Measurements from ENCODE around the gene GJD3.

Gene GJD3

GRCh38 chr17:40343219-40344119 is 21.1 kb downstream of the GJD3 start:
- Histone ChIP-seq H3K9me3 (ENCODE audit: control insufficient read depth, low read length) (no peaks in the 10 kb centered on the region), H3K9ac (ENCODE audit: low read length) (peak overlapping the region; percentile 94), H3K27me3 (replicated peaks; ENCODE audit: control insufficient read depth, insufficient read depth, low read length) (no peaks in the 10 kb centered on the region), H3K4me1 (ENCODE audit: control insufficient read depth, insufficient read depth, low read length) (peaks cover 71% of the 10 kb centered on the region), H3K4me3 (ENCODE audit: low read length) (peak overlapping the region; percentile 92), H3K36me3 (ENCODE audit: control insufficient read depth, insufficient read depth, low read length, severe bottlenecking) (peaks cover 16% of the 10 kb centered on the region)
- DNase-seq (ENCODE audit: low read depth): peak; percentile 48

- no peak for DNase-seq (ENCODE audit: low read depth)
- Histone ChIP-seq H3K4me1 (ENCODE audit: control insufficient read depth, insufficient read depth, low read length) (peaks cover 63% of the 10 kb centered on the region), H3K4me3 (ENCODE audit: low read length) (peak overlapping the region; percentile 92), H3K36me3 (ENCODE audit: control insufficient read depth, insufficient read depth, low read length, severe bottlenecking) (peaks cover 13% of the 10 kb centered on the region), H3K27me3 (replicated peaks; ENCODE audit: control insufficient read depth, insufficient read depth, low read length) (no peaks in the 10 kb centered on the region), H3K9ac (ENCODE audit: low read length) (peak overlapping the region; percentile 94), H3K9me3 (ENCODE audit: control insufficient read depth, low read length) (no peaks in the 10 kb centered on the region)
Measured at GRCh38 chr17:40342504-40343218, 21.9 kb downstream of the GJD3 start.

GRCh38 chr17:40341808-40342503 is 22.6 kb downstream of the GJD3 start:
- H3K9me3 ChIP-seq (ENCODE audit: control insufficient read depth, low read length): no peaks in the 10 kb centered on the region
- peak overlapping the region; percentile 94 for H3K9ac ChIP-seq (ENCODE audit: low read length)
- DNase-seq (ENCODE audit: low read depth): peak; percentile 84
- H3K27me3 ChIP-seq (replicated peaks; ENCODE audit: control insufficient read depth, insufficient read depth, low read length): no peaks in the 10 kb centered on the region
- peaks cover 13% of the 10 kb centered on the region for H3K36me3 ChIP-seq (ENCODE audit: control insufficient read depth, insufficient read depth, low read length, severe bottlenecking)
- peaks cover 56% of the 10 kb centered on the region for H3K4me1 ChIP-seq (ENCODE audit: control insufficient read depth, insufficient read depth, low read length)
- H3K4me3 ChIP-seq (ENCODE audit: low read length): peak overlapping the region; percentile 92

- DNase-seq (ENCODE audit: low read depth): peak; percentile 88
- peaks cover 13% of the 10 kb centered on the region for H3K36me3 ChIP-seq (ENCODE audit: control insufficient read depth, insufficient read depth, low read length, severe bottlenecking)
- peaks cover 53% of the 10 kb centered on the region for H3K4me1 ChIP-seq (ENCODE audit: control insufficient read depth, insufficient read depth, low read length)
- no peaks in the 10 kb centered on the region for H3K27me3 ChIP-seq (replicated peaks; ENCODE audit: control insufficient read depth, insufficient read depth, low read length)
- peak overlapping the region; percentile 92 for H3K4me3 ChIP-seq (ENCODE audit: low read length)
- H3K9me3 ChIP-seq (ENCODE audit: control insufficient read depth, low read length): no peaks in the 10 kb centered on the region
- peak overlapping the region; percentile 82 for H3K9ac ChIP-seq (ENCODE audit: low read length)
Measured at GRCh38 chr17:40340880-40341807, 23.4 kb downstream of the GJD3 start.

GRCh38 chr17:40340327-40340726 is 24.2 kb downstream of the GJD3 start:
- H3K27me3 ChIP-seq (replicated peaks; ENCODE audit: control insufficient read depth, insufficient read depth, low read length): no peaks in the 10 kb centered on the region
- no peak overlapping the region for H3K9ac ChIP-seq (ENCODE audit: low read length)
- DNase-seq (ENCODE audit: low read depth): no peak
- H3K36me3 ChIP-seq (ENCODE audit: control insufficient read depth, insufficient read depth, low read length, severe bottlenecking): peaks cover 13% of the 10 kb centered on the region
- no peaks in the 10 kb centered on the region for H3K9me3 ChIP-seq (ENCODE audit: control insufficient read depth, low read length)
- peaks cover 53% of the 10 kb centered on the region for H3K4me1 ChIP-seq (ENCODE audit: control insufficient read depth, insufficient read depth, low read length)
- H3K4me3 ChIP-seq (ENCODE audit: low read length): no peak overlapping the region

- no peak for DNase-seq (ENCODE audit: low read depth)
- Histone ChIP-seq H3K4me3 (ENCODE audit: low read length) (no peak overlapping the region), H3K27me3 (replicated peaks; ENCODE audit: control insufficient read depth, insufficient read depth, low read length) (no peaks in the 10 kb centered on the region), H3K9ac (ENCODE audit: low read length) (no peak overlapping the region), H3K4me1 (ENCODE audit: control insufficient read depth, insufficient read depth, low read length) (peaks cover 56% of the 10 kb centered on the region), H3K9me3 (ENCODE audit: control insufficient read depth, low read length) (no peaks in the 10 kb centered on the region), H3K36me3 (ENCODE audit: control insufficient read depth, insufficient read depth, low read length, severe bottlenecking) (peaks cover 13% of the 10 kb centered on the region)
Measured at GRCh38 chr17:40338941-40339649, 25.4 kb downstream of the GJD3 start.

GRCh38 chr17:40338058-40338457 is 26.5 kb downstream of the GJD3 start:
- Histone ChIP-seq H3K4me3 (ENCODE audit: low read length) (no peak overlapping the region), H3K4me1 (ENCODE audit: control insufficient read depth, insufficient read depth, low read length) (peaks cover 56% of the 10 kb centered on the region), H3K27me3 (replicated peaks; ENCODE audit: control insufficient read depth, insufficient read depth, low read length) (no peaks in the 10 kb centered on the region), H3K9me3 (ENCODE audit: control insufficient read depth, low read length) (no peaks in the 10 kb centered on the region), H3K9ac (ENCODE audit: low read length) (no peak overlapping the region), H3K36me3 (ENCODE audit: control insufficient read depth, insufficient read depth, low read length, severe bottlenecking) (peaks cover 13% of the 10 kb centered on the region)
- no peak for DNase-seq (ENCODE audit: low read depth)

- Histone ChIP-seq H3K9me3 (ENCODE audit: control insufficient read depth, low read length) (no peaks in the 10 kb centered on the region), H3K36me3 (ENCODE audit: control insufficient read depth, insufficient read depth, low read length, severe bottlenecking) (peaks cover 13% of the 10 kb centered on the region), H3K4me3 (ENCODE audit: low read length) (no peak overlapping the region), H3K27me3 (replicated peaks; ENCODE audit: control insufficient read depth, insufficient read depth, low read length) (no peaks in the 10 kb centered on the region), H3K9ac (ENCODE audit: low read length) (no peak overlapping the region), H3K4me1 (ENCODE audit: control insufficient read depth, insufficient read depth, low read length) (peaks cover 58% of the 10 kb centered on the region)
- DNase-seq (ENCODE audit: low read depth): no peak
Measured at GRCh38 chr17:40337351-40337750, 27.2 kb downstream of the GJD3 start.

GRCh38 chr17:40335620-40336019 is 28.9 kb downstream of the GJD3 start:
- no peak for DNase-seq (ENCODE audit: low read depth)
- no peaks in the 10 kb centered on the region for H3K27me3 ChIP-seq (replicated peaks; ENCODE audit: control insufficient read depth, insufficient read depth, low read length)
- H3K9ac ChIP-seq (ENCODE audit: low read length): peak overlapping the region; percentile 64
- H3K4me3 ChIP-seq (ENCODE audit: low read length): peak overlapping the region; percentile 48
- no peaks in the 10 kb centered on the region for H3K9me3 ChIP-seq (ENCODE audit: control insufficient read depth, low read length)
- H3K4me1 ChIP-seq (ENCODE audit: control insufficient read depth, insufficient read depth, low read length): peaks cover 69% of the 10 kb centered on the region
- H3K36me3 ChIP-seq (ENCODE audit: control insufficient read depth, insufficient read depth, low read length, severe bottlenecking): peaks cover 22% of the 10 kb centered on the region

Measured in adipocyte (in vitro differentiated cells).